Transverse colon (tissue), 4 donors: ENCODE results near the gene NADK2.

ENCODE experiments used
- EP300 ChIP-seq: sonication (generic); formaldehyde crosslinking; IDR thresholded peaks from one replicate; pipeline ENCODE4 v1.6.1; 2017; ENCODE audit warnings: antibody characterized with exemption, low read depth
- POLR2A ChIP-seq: fragments of 450-650 bp; IDR thresholded peaks from one replicate; pipeline ENCODE4 v1.6.1; 2016; ENCODE audit warnings: antibody characterized with exemption, mild to moderate bottlenecking, moderate library complexity
- POLR2AphosphoS5 ChIP-seq, 3 donors: sonication (generic); formaldehyde crosslinking; IDR thresholded peaks; one replicate each; pipeline ENCODE4 v1.6.1; 2016; ENCODE audit warnings: antibody characterized with exemption in 3 of 3
- TF ChIP-seq, protein P1 (sequence below), 5 experiments: fragments of 200-600 bp in 3 of 5; fragments of 450-650 bp in 2 of 5; sonication (generic) in 3 of 5; IDR thresholded peaks; 1 replicate in 2 of 5; 2 replicates in 3 of 5; pipeline ENCODE4 v1.5.1; 2016 to 2017; ENCODE audit warnings: antibody characterized with exemption in 5 of 5, inconsistent platforms in 3 of 5, mild to moderate bottlenecking in 2 of 5, moderate library complexity in 1 of 5

DNA sequence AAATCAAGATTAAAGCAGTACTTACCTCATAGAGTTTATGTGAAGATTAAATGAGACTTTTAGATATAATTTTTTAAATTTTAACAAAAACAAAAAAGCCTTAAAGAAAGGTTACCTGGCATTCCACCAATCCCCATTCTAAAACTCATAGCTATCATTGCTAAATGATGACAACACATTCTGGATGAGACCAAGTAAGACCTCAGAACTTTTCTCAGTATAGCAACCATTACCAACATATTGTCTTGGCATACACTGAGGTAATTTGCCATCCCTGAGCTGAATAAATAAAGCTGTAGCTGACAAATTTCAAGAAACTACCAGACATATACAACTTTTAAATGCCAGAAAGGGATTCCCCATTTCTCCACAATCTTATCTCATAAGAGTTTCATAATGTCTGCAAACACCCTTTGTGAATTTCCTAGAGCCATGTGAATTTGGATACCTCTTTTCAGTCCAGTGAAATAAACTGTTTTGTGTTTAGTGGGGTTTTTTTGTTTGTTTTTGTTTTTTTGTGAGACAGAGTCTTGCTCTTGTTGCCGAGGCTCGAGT, 30.5 kb upstream of the NADK2 start:
- TF ChIP-seq, protein P1, sequence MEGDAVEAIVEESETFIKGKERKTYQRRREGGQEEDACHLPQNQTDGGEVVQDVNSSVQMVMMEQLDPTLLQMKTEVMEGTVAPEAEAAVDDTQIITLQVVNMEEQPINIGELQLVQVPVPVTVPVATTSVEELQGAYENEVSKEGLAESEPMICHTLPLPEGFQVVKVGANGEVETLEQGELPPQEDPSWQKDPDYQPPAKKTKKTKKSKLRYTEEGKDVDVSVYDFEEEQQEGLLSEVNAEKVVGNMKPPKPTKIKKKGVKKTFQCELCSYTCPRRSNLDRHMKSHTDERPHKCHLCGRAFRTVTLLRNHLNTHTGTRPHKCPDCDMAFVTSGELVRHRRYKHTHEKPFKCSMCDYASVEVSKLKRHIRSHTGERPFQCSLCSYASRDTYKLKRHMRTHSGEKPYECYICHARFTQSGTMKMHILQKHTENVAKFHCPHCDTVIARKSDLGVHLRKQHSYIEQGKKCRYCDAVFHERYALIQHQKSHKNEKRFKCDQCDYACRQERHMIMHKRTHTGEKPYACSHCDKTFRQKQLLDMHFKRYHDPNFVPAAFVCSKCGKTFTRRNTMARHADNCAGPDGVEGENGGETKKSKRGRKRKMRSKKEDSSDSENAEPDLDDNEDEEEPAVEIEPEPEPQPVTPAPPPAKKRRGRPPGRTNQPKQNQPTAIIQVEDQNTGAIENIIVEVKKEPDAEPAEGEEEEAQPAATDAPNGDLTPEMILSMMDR (IDR thresholded peaks at IDR 0.05) = no peak
- TF ChIP-seq POLR2A (no peak), EP300 (no peak), POLR2AphosphoS5 (IDR thresholded peaks at IDR 0.05) (no peak)
